Stimulated activated CD8-positive, alpha-beta memory T cell treated with anti-CD3 and anti-CD28 coated beads, Interleukin-4, amount 100 ng/mL, for 48 hours (primary cell): ENCODE results near the gene LDLRAD4.

Source experiments
- DNase-seq: peaks from one replicate; pipeline ENCODE4 v3.0.0-alpha.2; 2020

The LDLRAD4 gene

DNA sequence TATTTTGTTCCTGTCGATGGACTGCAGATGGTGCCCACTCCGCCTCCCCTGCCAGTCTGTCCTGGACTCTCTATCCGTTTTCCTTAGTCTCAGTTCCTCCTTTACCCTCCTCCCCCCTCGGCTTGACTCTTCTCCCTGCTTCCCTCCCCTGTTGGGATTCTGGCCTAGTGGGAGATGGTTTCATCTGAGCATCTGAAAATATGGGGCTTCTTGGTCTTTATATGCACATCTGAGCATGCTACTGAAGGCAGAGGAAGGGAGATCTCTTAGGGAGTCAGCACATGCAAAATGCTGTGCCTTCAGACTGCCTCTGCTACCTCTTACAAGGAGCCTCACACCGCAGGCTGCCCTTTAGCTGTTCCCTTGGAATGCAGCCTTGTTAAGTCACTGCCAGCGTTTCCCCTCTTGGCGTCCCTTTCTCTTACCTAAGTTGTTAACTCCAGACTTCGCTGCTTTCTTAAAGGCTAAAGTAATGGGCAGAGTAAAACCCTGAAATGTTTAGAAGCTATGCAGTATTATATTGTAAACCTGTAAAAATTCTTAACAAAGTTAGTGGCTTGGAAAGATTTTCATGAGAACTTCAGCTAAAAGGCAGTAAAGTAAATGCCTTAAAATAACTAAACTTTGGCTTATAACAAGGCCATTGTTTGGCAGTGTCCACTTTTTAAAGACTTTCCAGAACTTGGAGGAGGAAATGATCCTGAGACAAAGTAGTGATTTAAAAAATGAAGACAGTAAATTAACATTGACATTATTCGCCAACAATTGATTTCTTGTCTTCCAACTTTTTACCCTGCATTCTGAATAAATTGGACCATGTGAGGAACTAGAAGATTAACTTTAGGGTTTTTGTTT is 49.8 kb downstream of the LDLRAD4 start:
- DNase-seq = no peak

DNA sequence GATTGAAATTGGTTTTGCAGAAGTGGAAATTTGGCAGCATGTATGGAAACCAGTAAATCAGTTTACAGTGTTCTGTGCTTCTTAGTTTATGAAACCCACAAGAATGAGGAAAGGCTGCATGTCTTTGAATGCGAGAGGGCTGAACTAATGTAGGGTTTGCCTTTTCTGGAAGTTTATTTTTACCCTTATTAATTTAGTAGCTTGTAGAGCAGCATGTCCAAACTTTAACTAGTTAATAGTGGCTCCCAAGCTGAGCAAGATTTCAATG is 50.4 kb downstream of the LDLRAD4 start:
- no peak for DNase-seq

GRCh38 chr18:13269521-13270011 is 51.0 kb downstream of the LDLRAD4 start:
- no peak for DNase-seq

GRCh38 chr18:13270279-13270855 is 51.8 kb downstream of the LDLRAD4 start:
- no peak for DNase-seq

DNA sequence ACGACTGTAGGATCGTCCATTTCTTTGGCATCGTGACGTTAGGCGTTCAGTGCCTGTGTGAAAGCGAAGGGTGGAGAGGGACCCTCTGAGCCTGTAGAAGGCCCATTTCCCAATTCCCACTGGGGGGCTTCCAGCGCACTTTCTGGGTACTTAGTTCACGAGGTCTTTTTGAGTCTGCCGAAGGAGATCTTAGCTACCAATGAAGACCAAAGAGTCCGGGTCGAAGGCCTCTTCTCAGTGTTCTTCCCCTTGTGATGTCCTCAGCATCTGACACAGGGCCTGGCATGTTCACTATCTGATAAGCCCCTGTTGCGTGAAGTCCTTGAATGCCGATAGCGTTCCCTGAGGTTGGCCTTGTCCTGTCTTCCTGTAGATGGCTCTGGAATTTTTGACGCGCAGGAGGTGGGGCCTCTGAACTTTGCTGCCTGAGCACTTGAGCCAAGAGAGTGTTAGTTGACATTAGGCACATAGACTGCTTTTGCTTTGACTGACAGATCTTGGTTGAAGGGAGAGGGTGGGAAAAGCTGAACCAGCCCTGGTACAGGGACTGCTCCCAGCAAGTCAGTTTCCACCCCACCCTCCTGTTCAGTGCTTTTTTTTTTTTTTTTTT is 52.8 kb downstream of the LDLRAD4 start:
- no peak for DNase-seq

- no peak for DNase-seq
Measured at GRCh38 chr18:13272416-13272815, 53.9 kb downstream of the LDLRAD4 start.

- peak; percentile 51 for DNase-seq
Measured at GRCh38 chr18:13273800-13274199, 55.2 kb downstream of the LDLRAD4 start.

GRCh38 chr18:13275075-13275474 is 56.5 kb downstream of the LDLRAD4 start:
- no peak for DNase-seq

DNA sequence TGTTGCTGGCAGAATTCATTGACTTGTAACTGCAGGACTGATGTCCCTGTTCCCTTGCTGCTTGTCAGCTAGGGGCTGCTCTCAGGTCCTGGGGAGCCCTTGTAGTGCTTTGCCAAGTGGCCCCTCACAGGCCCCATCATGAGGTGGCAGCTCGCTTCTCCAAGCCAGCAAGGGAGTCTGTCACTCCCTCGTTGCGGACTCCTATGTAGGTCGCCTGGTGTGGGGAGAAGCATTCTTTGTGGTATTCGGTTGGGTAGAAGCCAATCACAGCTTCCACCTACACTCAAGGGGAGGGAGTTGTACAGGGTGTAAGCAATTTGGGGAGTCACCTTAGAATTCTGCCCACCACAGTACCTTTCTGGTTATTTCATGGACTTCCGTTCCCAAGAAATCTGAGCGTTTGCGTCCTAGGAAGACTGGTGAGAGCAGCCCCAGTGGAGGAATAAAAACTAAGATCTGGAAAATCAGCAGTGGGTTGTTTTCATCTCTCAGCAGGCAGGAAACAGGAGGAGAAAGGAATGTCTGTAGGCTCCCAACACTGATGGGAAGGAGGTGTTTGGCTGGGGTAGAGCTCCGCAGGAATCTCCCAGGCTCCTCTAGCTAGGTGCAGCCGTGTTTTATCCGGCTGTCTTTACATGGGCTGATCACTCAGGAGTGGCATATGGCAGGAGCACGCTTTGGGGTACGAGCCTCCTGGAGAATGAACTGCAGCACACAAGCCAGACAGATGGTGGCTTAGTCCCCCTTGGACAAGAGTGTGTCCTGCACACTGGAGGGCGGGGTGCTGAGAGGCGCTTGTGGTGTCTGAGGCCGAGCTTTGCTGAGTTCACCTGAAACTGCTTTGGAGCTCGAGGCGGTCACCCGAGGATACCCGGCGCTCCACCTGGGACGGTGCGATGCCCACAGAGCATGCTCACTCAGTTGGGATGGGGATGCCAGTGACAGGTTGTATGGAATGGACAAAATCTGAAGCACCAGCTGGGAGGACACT is 58.3 kb downstream of the LDLRAD4 start:
- DNase-seq = no peak

GRCh38 chr18:13278062-13278630 is 59.6 kb downstream of the LDLRAD4 start:
- no peak for DNase-seq

GRCh38 chr18:13279181-13280069 is 60.9 kb downstream of the LDLRAD4 start:
- DNase-seq = peak; percentile 67

DNA sequence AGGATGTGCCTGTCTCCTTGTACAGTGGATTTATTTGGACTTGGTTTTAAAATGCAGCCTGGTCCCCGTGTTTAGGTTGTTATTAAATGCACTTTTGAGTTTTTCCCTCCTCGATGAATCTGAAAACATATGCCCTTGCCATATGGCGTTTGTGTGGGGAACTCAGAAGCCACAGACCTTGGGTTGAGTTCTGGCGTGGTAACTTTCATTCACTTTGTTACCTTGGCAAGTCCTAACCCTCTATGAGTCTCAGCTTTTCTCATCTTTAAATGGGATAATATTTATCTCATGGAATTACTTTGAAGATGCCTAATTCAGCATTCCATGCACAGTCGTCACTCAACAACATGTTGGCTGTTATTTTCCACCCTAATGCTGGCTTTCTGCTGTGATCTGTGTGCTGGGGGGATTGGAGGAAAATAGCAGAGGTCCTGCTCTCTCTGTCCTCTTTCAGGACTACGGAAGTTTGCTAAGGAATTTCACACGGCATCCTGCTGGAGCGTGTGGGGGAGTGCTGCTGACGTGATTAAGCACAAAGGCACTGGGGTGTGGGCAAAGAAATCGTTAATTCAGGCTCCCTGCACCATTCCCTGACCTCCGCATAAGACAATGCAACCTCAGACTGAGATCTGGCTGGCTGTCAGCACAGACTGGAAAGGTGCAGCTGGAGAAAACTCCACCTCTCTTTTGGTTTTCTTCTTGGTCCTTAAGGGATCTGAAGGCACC is 61.7 kb downstream of the LDLRAD4 start:
- no peak for DNase-seq

DNA sequence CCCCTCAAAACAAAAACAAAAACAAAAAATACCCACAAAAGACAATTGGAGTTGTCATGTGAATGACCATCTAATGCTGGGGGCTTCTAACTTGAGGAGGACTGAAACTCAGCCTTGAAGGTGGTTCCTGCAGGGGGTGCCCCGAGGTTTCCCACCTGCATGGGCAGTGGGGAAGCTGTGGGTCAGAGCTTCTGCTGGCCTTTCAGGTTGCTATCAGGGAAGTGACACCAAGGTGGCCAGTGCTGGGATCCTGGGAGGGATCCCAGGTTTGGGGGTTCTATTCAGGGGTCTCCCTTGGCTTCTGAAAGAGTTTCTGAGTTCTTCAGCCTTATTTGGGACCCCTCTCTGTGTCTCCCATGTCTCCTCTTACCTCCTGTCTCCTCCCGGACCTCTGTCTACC is 62.8 kb downstream of the LDLRAD4 start:
- no peak for DNase-seq

GRCh38 chr18:13283746-13284145 is 65.2 kb downstream of the LDLRAD4 start:
- no peak for DNase-seq

DNA sequence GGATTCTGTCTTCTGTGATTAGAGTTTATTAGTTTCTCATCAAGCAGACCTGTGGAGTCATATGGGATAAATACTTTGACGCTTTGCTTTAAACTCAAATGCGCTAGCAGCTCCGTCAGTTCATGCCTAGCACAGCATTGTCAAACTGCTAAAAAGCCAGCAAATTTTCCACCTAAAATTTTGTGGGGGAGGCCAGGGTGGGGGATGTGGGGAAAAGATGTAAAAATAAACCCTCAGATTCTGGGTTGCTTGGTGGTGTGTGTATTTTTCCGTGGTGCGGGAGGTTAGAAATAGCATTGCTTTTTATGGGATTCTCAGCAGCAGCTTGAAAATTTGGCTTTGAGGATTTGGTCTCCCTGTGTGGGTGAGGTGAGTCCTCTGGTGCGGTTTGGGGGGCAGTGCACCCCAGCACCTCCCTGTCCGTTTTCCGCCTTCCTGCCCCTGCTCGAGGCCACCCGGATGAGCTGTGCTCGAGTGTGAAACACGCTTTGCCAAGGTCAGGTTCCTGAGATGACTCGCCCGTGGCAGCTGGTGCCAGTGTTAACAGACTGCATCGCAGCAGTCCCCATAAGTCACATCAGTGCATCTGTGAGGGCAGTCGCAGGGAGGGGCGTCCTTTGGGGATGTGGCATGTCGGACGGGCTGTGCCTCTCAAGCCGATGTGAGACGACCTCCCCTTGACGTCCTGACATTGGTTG is 65.9 kb downstream of the LDLRAD4 start:
- DNase-seq = peak; percentile 68

DNA sequence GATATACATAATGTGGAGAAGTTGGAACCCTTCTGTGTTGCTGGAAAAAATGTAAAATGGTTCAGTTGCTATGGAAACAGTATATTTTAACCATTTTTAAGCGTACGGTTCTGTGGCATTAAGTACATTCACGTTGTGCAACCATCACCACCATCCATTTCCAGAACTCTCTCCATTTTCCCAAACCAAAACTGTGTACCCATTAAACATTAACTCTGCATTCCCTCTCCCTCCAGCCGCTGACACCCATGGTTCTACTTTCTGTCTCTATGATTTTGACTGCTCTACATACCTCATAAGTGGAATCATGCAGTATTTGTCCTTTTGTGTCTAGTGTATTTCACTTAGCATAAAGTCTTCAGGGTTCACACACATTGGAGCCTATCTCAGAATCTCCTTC is 67.3 kb downstream of the LDLRAD4 start:
- DNase-seq = no peak

GRCh38 chr18:13286456-13287125 is 68.0 kb downstream of the LDLRAD4 start:
- DNase-seq = no peak

DNA sequence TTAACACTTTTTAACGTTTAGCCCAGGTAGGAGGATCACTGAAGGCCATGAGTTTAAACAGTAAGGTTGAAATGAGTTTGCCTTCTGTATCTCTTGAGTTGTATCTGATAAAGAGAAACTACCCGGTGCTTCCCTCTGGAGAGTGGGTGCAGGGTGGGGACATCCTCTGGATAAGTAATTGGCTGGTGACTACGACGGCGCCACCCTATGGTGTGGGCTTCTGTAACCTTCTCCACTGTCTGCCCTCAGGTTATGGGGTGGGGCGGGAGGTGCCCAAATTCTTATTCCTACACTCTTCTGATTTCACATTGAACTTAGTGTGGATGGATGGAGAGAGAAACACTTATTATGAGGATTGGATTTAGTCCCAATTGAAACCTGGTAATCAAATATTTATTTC is 68.8 kb downstream of the LDLRAD4 start:
- DNase-seq = no peak

- DNase-seq = peak; percentile 74
Measured at GRCh38 chr18:13288509-13289133, 70.1 kb downstream of the LDLRAD4 start.
